ENCODE data around the gene GLG1.
"Not testable (repeated sequence)": the region's sequence is repeated elsewhere in the genome, so short reads cannot be mapped to it uniquely, and the experiment has no call there.

Gene GLG1

DNA sequence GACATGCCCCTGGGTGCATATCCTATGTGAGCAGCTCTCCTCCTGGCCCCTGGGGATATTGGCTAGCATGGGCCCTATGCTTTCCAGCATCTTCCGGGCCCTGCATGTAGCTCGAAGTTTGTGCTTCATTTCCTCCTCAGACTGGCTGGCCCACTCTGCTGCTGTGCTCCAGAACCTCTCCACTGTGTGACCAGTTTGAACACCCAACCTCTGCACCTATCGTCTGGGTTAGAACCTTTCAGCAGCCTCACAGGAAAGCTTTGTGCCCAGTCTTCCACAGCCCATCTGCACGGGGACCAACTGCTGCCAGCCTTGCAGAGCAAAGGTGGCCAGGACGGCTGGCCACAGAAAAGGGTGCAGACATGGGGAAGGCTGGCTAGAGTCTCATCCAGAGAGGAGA, 175.4 kb downstream of the GLG1 start:
- DNase-seq = no peak

DNA sequence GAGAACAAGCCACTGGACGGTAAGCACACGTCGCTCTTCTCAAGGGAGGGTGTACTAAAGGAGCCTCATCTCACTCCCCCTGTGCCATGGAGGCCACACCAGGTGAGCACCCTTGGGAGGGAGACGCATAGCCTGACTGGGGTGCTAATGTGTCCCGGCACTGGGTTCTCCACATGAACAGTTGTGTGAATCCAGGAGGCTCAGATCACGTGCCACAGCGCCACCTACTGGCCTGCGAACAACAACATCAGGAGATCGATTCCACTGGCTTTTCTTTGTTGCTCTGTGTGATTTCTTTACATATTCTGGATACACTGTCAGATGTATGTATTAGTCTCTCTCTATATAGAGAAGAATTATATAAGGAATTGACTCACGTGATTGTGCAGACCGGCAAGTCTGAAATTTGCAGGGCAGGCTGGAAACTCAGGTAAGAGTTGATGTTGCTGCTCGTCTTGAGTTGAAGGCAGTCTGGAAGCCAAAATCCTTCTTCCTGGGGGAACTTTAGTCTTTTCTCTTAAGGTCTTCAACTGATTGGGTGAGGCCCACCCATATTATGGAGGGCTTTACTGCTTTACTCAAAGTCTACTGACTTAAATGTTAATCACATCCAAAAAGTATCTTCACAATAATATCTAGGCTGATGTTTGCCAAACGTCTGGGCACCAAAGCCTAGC, 176.7 kb downstream of the GLG1 start:
- peak; percentile 13 for DNase-seq

- DNase-seq = not testable (repeated sequence)
These were observed 178.4 kb downstream of the GLG1 start for GRCh38 chr16:74428493-74428892.

- not testable (repeated sequence) for DNase-seq
These were observed 181.2 kb downstream of the GLG1 start for GRCh38 chr16:74425751-74426150.

GRCh38 chr16:74423721-74424120, 183.2 kb downstream of the GLG1 start:
- not testable (repeated sequence) for DNase-seq

DNA sequence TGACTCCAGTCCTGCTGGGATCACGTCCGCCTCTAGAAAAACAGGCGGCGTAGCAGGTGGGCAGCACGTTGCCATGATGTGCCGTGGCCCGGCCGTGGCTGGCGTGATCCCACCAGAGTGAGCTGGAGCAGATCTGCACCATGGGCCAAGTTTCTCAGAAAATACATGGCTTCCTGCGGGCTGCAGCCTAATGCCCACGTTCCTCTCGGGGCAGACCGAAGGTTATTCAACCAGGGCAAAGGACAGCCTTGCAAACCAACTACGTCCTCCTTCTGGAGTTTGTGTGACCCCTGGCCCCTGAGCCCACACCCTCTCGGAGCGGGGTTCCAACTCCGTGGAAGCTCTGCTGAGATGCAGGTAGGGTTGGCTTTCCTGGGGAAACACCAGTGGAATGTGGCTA, 184.8 kb downstream of the GLG1 start:
- not testable (repeated sequence) for DNase-seq

- DNase-seq = not testable (repeated sequence)
These were observed 185.5 kb downstream of the GLG1 start for GRCh38 chr16:74421482-74421785.

DNA sequence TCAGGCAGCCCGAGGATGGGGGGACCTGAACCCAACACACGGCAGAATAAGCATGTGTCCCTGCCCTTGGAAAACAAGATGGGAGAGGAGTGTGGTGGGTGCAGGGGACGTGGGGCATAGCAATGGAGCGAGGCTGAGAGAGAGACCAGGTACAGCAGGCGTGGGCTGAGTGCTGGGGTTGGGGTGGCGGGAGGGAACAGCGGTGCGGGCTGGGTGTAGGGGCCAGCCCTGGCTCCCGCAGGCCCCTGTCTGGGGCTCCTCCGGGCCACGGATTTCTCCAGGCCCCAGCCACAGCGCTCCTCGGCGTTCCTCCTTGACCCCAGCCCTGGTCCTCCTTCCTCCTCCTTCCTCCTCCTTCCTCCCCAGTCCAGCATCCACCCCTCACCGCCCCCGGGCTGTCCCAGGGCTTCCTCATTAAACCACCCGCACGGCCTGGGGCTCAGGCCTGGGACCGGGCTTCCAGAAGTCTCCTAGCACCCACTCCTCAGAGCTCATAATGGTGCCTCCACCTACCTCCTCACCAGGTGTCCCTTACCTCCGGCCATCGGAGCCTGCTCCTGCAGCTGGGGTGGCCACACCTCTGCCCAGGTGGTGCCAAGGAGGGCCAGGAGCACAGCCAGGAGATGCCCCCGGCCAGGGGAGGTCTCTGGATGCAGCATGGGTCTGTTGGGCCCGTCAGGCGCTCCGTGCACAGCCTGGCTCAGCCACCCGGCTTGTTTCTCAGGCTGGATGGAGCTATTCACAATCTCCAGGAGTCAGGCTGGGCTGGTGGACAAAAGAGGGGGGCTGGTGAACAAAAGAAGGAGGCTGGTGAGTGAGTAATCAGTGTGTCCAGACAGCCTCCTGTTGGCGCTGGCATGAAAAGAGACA, 186.1 kb downstream of the GLG1 start, which contains the start of gene CLEC18B:
TSS of gene CLEC18B (minus strand) at position 867 of the 870 bp plus-strand sequence. CDS start at position 659, 208 bp downstream.
- not testable (repeated sequence) for DNase-seq

DNA sequence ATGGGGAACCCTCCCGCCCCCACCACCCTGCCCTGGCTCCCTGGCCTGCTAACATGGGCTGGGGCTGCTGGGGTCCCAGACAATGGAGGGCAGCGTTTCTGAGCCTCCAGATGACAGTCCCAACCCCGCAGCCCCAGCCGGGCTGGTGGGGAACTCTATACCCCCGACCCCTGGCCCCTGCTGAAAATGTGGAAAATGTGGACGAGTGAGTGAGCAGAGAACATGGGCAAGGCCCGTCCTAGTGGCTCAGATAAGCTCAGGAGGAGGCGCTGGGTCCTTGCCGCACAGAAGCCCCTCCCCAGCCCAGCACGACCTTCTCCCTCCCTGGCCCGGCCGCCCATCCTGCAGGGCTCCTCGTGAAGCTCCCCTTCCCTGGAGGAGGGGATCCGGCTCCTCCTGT, 187.1 kb downstream of the GLG1 start:
- not testable (repeated sequence) for DNase-seq

- not testable (repeated sequence) for DNase-seq
These were observed 189.0 kb downstream of the GLG1 start for GRCh38 chr16:74417897-74418296.

DNA sequence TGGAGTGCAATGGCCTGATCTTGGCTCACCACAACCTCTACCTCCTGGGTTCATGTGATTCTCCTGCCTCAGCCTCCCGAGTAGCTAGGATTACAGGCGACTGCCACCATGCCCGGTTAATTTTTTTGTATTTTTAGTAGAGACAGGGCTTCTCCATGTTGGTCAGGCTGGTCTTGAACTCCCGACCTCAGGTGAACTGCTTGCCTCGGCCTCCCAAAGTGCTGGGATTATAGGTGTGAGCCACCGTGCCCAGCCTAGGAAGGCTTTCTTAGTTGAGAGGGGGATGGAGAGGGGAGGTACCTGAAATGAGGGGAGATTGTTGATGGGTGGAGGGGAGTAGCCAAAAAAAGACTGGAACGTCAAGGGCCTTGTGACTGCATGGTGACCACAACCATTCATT, 193.0 kb downstream of the GLG1 start:
- DNase-seq = not testable (repeated sequence)

DNA sequence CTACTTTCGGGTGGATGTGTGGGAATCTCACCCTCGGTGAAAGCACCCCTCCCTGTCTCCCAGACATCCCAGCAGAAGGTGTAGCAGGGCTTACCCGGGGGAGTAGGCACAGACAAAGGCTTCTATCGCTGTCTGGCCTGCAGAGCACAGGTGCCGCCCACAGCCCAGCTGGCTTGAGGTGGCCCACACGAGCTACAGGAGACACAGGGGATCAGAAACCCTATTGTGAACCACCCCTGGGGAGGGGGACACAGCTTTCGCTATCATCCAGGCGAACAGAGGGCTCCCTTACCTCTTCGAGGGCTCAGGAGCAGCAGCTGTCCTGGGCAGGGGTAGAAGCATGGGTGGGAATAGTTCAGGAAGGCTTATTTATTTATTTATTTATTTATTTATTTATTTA, 193.4 kb downstream of the GLG1 start:
- not testable (repeated sequence) for DNase-seq

GRCh38 chr16:74412775-74413390, 194.0 kb downstream of the GLG1 start:
- not testable (repeated sequence) for DNase-seq

DNA sequence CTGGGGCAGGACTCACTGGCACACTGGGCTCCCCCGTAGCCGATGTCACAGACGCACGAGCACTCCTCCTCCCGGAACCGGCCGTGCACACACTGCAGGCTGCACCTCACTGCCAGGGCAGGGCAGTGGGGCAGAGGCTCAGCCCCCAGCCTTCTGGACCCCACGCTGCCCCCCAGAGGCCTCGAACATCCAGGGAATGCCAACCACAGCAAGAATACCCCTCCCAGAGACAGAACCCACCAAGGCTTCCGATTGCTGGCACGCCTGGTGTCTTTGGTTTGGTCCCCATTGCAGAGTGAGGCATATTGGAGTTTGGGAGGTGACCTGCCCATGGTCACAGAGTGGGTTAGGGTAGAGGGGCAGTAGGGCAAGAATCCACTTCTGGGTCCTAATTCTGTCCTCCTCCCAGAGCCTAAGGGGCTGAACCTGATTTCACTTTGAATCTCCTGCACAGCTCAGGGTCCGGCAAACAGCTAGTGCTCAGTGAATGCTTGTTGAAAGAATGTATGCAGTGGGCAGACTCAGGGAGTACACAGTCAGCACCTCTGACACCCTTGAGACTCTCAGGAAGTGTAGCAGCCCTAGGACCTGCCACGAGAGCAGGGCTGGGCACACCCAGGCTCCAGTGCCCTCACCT, 194.7 kb downstream of the GLG1 start:
- DNase-seq = not testable (repeated sequence)

DNA sequence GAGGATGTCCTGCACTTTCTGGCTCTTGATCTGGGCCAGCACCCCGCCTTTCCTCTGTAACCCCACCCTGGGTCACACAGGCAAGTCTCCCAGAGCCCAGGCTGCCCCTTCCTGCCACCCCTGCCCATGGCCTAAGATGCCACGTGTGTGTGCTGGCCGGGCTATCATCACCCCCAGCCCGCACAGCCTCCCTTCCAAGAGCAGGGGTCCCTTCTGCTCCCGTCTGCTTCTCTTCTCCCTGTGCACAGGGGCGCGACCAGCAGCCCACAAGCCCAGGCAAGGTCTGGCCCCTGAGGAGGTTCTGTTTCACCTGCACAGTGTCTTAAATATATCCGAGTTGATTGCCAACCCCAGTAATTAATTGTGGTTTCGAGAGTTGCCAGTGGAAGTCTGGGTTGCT, 195.9 kb downstream of the GLG1 start:
- not testable (repeated sequence) for DNase-seq

DNA sequence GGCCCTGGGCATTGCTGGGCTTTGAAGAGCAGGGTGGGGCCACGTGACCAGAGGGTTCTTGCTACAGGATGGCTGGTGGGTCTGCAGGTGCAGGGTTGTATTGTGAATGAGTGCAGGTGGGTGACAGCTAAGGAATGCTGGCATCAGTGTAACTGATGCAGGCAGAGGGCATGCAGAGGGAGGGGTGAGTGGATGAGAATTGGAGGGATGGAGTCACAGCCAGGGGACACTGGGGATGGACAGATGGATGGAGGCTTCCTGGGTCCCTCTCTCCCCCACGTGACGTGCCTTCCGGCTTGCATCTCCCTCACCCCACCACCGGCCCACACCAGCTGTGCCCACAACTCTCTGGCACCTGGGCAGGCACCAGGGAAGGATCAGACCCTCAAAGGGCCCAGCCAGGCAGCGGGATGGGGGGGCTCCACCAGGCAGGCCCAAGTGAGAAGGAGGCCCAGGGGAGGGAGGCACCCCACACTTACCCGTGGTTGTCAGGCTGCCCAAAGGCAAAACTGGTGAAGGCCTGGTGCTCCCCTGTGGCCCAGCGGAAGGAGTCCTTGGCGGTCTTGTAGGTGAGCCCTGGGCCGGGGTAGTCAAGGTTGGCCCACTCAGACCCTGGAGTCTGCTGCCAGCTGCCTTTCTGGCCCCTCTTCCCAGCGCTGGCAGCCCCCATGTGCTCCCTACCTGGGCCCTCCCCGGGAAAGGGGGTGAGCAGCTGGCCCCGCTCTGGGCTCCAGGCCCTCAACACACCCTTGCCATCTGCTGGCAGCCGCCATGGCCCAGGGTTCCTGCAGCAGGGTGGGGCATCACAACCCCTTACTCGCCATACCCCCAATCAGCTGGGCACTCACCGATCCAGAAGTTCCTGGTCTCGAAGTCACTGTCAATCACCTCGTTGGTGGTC, 196.6 kb downstream of the GLG1 start:
- DNase-seq = not testable (repeated sequence)

DNA sequence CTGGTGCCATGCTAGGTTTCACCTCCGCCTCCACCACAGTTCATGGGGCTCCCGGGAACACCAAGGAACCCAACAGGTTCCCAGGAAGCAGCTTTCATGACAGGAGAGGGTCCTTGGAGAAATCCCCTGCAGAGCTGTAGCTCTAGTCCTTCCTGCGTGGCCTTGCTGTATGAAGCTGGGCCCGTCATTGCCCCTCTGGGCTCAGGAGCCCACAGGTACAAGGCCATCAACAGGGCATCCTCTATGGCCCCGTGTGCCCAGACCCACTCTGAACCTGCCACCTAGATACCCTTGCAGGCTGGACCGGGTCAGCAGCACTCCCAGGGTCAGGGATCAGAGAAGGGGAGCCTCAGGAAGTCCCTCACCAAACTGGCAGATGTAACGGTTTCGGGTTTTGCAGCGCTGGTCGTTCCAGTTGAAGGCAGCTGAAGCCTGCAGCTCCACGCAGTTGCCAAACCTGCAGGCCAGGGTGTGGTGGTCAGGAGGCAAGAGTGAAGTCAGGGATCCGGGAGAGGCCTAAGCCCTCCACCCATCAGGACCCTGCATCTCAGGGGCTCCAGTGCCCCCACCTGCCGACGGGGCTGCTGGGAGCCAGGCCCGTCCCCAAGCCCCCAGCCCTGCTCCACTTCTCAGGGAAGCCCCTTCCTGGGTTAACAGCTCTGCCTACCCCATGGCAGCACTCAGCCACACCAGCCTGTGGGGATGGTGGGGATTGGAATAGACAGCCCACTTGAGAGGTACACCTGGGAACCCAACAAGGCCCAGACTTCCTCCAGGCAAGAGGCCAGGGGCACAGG, 197.5 kb downstream of the GLG1 start:
- not testable (repeated sequence) for DNase-seq

DNA sequence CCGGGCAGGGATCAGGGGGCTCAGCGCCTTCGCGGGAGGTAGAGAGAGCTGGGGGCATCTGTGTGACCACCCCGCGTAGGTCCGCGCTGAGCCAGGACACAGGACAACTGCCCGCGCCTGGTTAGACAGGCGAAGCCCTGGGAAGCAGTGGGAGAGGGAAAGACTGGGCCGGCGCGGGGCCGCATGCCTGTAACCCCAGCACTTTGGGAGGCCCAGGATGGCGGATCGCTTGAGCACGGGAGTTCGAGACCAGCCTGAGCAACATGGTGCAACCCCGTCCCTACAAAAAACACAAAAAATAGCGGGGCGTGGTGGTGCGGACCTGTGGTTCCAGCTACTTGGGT, 199.6 kb downstream of the GLG1 start:
- not testable (repeated sequence) for DNase-seq

- not testable (repeated sequence) for DNase-seq
These were observed 200.1 kb downstream of the GLG1 start for GRCh38 chr16:74406600-74407361.

GRCh38 chr16:74404148-74404933, 202.6 kb downstream of the GLG1 start:
- not testable (repeated sequence) for DNase-seq
